C1 segment of cervical spinal cord (tissue), 14 donors: ENCODE data around the gene MZT2B.
A peak's percentile ranks its signal among the peaks of the same experiment; 100 is the strongest.
"Not testable (repeated sequence)": the region's sequence is repeated elsewhere in the genome, so short reads cannot be mapped to it uniquely, and the experiment has no call there.

Source experiments
- DNase-seq, 14 donors: peaks; one replicate each; lab custom pipeline; 2025; lab: John Stamatoyannopoulos, UW

MZT2B gene

GRCh38 chr2:130181880-130182682 lies at the start of gene MZT2B:
Gene MZT2B, plus strand, starts transcription at chr2:130182262. Its CDS starts 21 bp downstream, at chr2:130182283.
- peak; percentile 22 to 93 (median 88) for DNase-seq

- no peak for DNase-seq
Observed at GRCh38 chr2:130135692-130136541, 46.1 kb upstream of the MZT2B start.

- not testable (repeated sequence) for DNase-seq
Observed at GRCh38 chr2:130136546-130136945, 45.5 kb upstream of the MZT2B start.

DNA sequence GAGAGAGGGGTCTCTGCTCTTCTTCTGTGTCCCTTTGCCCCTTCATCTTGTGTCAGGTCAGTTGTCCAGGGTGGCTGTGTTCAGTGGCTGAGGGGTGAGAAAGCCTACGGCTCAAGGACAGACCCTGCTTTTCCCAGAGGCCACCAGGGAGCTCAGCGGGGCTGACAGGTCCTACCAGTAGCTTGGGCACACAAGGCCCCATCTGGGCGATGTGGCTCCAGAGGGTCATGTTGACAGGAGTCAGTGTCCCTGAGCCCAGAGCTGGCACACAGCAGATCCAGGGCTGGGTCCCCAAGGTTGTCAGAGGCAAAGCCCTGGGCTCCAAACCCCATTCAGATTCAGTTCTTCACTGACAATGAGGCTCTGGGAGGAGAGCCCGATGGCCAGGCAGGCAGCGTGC lies 44.9 kb upstream of the MZT2B start:
- not testable (repeated sequence) for DNase-seq

DNA sequence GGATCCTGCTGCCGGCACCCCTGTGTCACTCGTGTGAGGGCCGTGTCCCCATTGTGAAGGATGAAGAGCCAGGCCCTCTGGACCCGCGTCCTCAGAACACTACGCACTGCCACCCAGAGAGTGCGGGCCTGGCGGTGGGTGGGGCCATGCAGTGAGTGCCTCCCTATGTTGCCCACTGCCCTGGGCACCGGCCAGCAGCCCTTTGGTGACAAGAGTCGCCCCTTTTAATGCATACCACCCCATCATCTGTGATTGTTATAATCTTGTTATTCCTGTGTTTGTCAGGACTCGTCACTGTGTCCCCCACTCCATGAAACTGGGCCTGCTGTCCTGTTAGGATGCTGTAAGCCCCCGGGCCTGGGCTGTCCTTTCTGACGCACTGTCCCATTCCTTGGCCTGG lies 43.7 kb upstream of the MZT2B start:
- not testable (repeated sequence) for DNase-seq

- not testable (repeated sequence) for DNase-seq
Observed at GRCh38 chr2:130138841-130139251, 43.2 kb upstream of the MZT2B start.

DNA sequence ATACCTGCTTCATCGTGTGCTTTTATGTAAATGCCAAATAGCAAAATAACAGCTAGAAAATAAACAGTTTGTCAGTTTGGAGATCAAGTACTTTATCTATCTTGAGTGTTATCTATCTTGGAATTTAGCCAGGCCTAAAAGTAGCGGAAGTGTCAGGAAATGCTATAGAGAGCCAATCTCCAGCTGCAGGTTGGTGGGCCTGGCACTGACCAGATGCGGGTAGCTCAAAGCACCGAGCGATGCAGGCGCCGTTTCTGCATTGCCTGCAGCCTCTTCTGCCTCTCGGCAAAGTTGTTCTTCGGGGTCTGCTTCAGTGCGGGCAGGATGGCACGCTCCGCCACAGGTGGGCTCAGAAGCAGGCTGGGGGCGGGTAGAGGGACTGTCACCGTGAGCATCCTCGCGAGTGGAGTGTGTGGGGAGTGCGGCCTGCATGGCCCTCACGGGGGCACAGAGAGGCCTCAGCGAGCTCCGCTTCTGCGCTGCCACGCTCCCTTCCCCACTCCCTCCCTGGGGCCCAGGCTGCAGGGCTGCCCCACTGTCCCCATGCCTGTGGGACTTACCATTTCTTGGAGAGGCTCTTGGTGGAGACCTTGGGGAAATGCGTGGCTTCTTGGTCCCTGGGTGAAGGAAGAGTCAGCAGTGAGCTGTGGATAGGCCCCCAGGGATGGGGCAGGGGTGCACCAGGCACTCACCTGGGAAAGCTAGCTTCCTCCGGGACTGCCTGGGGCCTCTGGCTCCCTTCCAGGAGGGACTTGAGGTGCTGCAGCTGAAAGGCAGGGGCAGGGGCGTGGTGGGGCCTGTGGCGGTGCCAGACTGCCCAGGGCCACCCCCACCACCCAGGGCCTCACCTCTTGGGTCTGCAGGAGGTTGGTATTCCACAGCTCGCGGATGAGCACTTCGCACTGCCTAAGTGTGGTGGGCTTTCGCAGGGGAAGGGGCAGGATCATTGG lies 42.5 kb upstream of the MZT2B start:
- DNase-seq = not testable (repeated sequence)

GRCh38 chr2:130140516-130140915 lies 41.5 kb upstream of the MZT2B start:
- DNase-seq = not testable (repeated sequence)

- not testable (repeated sequence) for DNase-seq
Observed at GRCh38 chr2:130141002-130141401, 41.1 kb upstream of the MZT2B start.

DNA sequence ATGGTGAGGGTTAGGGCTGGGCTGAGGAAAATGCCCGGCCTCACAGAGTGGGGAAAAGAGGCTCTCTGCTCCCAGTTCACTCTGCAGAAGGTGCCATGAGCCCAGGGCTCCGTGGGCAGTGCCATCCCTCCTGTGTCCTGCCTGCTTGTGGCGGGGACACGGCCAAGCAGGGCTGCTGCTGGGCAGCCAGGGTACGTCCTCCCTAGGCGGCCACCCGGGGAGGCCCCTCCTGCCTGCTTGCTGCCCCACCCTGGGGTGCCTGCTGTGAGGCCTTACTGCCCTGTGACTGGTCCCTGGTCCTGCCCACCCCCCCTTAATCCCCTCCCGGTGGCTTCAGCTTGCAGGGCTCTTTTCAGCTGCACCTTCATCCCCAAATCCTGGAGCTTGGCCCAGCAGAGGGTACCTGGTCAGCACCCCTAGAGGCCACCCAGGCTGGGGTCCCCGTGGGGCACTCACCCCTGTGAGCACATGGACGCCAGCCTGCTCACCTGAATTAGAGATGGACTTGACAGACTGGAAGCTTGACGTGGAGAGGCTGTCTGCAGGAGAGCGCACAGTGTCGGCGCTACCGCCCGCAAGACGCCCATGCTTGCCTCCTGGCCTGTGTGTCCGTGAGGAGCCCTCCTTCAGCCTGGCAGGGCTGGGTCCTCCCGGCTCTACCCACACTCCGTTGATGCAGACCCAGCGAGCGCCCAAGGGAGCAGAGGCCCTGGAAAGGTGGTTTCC lies 40.3 kb upstream of the MZT2B start:
- DNase-seq = not testable (repeated sequence)

DNA sequence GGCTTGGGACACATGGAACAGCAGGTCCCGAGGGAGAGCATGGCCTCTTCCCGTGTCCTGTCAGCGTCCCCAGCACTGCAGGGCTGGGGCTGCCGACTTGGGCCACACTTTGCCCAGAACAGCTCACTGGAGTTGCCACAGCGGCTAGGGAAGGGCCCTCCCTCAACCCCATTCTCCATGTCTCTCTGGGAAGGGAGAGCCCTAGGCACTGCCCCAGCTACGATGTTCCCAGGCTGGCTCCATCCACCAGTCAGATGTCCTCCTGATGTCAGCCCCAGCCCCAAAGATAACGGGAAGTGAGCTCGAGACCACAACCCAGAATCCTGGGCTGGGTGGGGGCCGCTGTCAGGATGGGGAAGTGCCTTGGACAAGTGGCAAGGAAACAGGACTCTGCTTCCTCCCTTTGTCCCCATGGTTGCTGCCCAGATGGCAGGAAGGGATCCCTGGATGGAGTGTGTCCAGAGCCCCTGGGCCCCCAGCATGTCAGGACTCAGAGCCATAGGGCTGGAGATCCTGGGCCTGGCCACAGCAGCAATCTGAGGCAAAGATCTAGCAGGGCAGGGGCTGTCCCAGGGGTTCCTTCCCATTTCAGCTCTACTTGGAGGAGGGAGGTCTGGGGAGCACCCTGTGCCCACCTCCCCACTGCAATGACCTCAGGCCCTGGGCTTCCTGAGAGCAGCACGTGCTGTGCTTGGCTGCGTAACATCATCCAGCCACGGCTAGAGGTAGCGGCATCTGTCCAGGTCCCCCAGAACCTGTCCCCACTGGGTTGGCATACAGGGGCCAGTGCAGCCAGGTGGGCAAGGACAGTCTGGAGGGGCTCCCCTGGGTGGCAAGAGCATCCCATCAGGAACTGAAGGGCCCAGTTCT lies 39.4 kb upstream of the MZT2B start:
- not testable (repeated sequence) for DNase-seq

- not testable (repeated sequence) for DNase-seq
Observed at GRCh38 chr2:130143266-130144039, 38.6 kb upstream of the MZT2B start.

DNA sequence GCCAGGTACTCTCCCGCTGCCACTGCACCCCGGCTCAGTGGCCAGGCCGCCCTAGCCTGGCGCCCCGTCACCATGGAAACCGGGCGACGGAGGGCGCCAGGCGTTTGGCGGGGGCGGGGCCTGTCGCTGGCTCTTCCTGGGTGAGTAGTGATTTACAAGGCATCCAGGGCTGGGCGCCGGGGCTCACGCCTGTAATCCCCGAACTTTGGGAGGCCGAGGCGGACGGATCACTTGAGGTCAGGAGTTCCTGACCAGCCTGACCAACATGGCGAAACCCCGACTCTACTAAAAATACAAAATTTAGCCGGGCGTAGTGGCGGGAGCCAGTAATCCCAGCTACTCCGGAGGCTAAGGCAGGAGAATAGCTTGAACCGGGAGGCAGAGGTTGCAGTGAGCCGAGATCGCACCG lies 37.1 kb upstream of the MZT2B start, which contains the start of gene CCDC74B:
Gene CCDC74B, minus strand, starts transcription at position 107 of the 409 bp plus-strand sequence. CDS start 116 bp downstream, outside the sequence.
- DNase-seq = peak in 2 of 14 donors; percentile 23 to 47

- DNase-seq = not testable (repeated sequence)
Observed at GRCh38 chr2:130148515-130148914, 33.5 kb upstream of the MZT2B start.

DNA sequence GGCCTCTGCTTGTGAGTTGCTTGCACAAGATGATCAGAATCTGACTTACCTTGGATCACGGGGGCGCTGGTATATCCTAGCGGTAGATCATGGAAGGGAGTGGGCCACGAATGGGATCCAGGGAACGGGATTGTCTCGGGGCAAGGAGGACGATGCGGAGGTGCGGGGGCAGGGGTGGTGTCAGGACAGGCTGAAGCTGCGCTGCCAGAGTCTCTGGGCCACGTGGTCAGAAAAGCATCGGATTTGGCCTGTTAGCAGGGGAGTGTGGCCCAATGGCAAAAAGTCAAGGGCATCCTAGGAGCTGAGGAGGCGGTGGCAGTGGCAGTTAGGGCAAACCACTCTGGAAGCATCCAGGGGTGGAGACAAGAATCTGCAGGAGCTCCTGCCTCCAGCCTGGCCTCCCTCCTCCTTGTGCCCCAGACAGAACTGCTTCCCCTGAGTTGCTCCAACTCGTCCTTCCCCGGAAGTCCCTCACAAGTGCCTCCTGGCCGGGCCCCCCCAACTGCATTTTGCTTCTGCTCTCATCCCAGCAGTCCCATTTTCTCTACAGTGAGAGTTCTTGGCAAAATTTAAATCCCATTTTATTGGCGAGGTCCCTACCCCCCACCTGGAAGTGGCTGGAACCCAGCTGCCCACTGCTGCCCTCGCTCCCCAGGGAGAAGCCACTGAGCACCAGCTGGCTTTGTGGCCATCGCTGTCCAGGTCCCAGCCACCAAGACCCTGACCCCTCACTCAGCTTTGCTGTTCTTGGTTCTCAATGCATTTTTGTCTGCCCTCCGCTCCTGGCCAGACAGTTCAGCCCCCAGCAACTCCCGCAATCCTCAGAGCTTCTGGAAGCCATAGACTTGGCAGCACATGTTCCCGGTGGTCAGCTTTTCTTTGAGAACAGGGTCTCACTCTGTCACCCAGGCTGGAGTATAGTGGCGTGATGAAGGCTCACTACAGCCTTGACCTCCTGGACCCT lies 31.6 kb upstream of the MZT2B start:
- no peak for DNase-seq

GRCh38 chr2:130151145-130151512 lies 30.9 kb upstream of the MZT2B start:
- DNase-seq = not testable (repeated sequence)

DNA sequence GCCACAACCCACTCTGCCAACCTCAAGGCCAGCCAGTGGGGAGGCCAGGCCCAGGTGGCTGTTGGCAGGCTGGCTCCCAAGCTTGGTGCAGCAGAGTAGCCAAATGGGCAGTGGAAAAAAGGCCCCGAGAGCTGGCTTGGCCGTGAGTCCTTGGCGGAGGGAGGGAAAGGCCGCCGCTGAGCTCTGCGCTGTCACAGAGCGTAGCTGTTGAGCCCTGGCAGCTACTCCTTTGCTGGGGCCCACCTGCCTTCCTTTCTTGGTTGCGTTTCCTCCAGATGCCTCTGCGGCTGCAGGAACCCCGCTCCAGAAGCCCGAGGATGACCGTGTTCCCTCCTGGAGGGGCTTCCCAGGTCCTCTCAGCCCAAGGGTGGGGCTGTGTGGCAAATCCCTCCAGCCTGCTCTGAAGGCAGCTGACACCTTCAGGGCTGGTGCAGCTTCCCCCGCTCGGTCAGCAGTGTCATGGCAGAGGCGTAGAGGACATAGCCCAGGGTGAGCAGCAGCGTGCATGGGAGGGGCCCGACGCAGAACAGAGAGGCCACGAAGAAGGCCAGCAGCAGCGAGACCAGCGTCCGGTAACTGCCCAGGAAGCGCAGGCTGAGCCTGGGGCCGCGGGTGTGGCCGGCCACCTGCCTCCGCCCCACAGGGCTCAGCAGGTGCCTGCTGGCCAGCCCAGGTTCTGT lies 29.8 kb upstream of the MZT2B start:
- peak in 1 of 14 donors; percentile 75 for DNase-seq
